GM12892 (cell line): Measurements from ENCODE around the gene GJA5. TPM values are rescaled to one million over a fixed set of nuclear protein-coding genes. Genes with fewer than 3 reads are reported as not detected.

ENCODE experiments used
- DNase-seq: peaks from one replicate; pipeline ENCODE4 v3.0.0; 2011; ENCODE audit not compliant: insufficient read length
- FAIRE-seq: peaks from 2 replicates; lab custom pipeline; 2011; peaks lifted over from hg19 to GRCh38; lab: Jason Lieb, UNC
- POLR2A ChIP-seq: IDR thresholded peaks from 2 replicates; pipeline ENCODE4 v1.6.1; 2011; ENCODE audit warnings: low read depth, low read length, control low read depth
- POLR2AphosphoS5 ChIP-seq: IDR thresholded peaks from 2 replicates; pipeline ENCODE4 v1.6.1; 2011; ENCODE audit warnings: low read depth, low read length, control low read depth
- TAF1 ChIP-seq: IDR thresholded peaks from 2 replicates; pipeline ENCODE4 v1.6.1; 2011; ENCODE audit warnings: low read depth, mild to moderate bottlenecking, control low read depth, low read length, borderline replicate concordance
- polyA plus RNA-seq: library from polyadenylated mRNA; unstranded; fragments of >200 nt; gene quantifications from one replicate; pipeline ENCODE4 v1.2.1, GENCODE V29; 2012; ENCODE audit warnings: missing spikeins, inconsistent platforms; ENCODE audit not compliant: missing spikeins

The GJA5 gene
- not detected for polyA plus RNA-seq

DNA sequence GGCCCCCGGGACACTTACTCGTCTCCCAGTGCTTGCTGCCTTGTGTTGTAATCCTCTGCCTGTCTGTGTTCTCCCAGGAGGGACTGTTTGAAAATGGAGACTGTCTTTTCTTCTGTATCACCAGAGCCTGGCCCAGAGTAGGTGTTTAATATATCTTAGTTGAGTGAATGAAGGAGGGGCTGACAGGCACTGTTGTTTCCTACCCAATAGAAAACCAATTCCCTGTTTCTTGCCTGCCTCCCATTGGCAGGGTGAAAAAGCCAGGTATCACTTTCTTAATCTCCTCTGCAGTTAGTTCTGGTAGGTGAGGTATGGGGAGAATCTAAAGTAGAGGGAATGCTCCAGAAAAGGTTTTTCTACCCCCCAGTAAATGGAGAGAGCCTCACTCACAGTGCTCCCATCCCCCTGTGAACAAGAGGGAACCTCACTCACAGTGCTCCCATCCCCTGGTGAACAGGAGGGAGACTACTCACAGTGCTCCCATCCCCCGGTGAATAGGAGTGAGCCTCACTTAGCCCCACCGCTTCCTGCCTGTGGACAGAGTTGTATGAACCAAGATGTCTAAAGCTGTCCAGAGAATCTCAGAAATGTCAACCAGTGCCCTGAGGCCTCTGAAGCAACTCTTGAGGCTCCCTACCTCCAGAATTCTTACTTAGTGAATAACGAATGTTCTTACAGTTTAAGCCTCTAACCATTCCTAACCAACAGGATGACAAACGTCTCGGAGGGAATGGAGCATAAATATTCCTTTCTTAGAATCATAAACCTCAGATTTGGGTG is at the start of gene GJA5:
GJA5 (minus strand) TSS at position 122 of the 780 bp plus-strand sequence. CDS start 1,364 bp downstream, outside the sequence.
- DNase-seq (no peak), FAIRE-seq (no peak)
- TF ChIP-seq POLR2A (no peak), TAF1 (no peak), POLR2AphosphoS5 (no peak)

DNA sequence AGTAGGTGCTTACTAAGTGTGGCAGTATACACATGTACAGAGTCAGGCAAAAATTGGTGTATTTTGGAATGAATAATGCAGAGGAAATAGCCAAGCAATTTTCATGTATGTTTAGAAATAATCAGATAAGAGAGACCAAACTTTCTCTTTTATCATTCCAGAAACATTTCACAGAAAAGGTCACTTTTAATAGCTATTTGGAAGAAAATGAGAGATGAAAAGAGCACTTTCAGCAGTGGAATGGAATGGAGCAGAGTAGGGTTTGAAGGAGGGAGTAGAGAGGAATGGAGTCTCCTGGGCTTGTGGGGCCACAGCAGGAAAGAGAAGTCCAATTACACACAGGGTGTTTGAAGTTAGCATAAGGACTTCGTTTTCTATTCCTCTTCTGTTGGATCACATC is 48.8 kb upstream of the GJA5 start:
- no peak for DNase-seq
- no peak for FAIRE-seq
- TF ChIP-seq TAF1 (no peak), POLR2AphosphoS5 (no peak), POLR2A (no peak)

DNA sequence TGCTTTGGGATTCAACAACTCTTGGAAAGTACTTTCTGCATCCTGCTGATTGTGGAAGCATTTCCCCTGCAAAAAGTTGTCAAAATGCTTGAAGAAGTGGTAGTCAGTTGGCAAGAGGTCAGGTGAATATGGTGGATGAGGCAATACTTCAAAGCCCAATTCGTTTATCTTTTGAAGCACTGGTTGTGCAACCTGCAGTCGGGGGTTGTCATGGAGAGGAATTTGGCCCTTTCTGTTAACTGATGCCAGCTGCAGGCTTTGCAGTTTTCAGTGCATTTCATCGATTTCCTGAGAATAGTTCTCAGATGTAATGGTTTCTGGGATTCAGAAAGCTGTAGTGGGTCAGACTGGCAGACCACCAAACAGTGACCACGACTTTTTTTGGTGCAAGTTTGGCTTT is 47.6 kb upstream of the GJA5 start:
- DNase-seq (no peak), FAIRE-seq (no peak)
- TF ChIP-seq POLR2A (no peak), TAF1 (no peak)

- FAIRE-seq (no peak), DNase-seq (no peak)
- TF ChIP-seq POLR2A: no peak
- TF ChIP-seq POLR2AphosphoS5: no peak
- TF ChIP-seq TAF1: no peak
These were observed 47.0 kb upstream of the GJA5 start for GRCh38 chr1:147807405-147807804.

GRCh38 chr1:147804942-147805723 is 44.7 kb upstream of the GJA5 start:
- DNase-seq (no peak), FAIRE-seq (no peak)
- TF ChIP-seq POLR2A (no peak), POLR2AphosphoS5 (no peak)

DNA sequence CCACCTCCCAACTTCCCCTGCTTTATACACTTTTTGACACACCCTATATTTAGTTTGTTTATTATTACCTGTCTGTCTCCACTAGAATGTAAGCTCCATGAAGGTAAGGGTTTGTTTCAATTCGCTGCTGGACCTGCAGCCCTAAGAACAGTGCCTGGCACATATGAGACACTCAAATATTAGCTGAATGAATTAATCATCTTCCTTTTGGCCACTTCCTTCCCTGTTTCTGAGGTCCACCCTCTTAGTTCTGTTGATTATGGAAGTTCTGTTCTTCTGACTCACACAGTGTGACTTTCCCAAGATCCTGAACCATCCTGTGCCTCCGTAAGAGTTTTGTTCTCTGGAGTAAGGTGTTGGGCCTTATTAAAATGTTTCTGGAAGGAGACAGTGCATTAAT is 40.4 kb upstream of the GJA5 start:
- TF ChIP-seq TAF1: no peak
- no peak for TF ChIP-seq POLR2AphosphoS5
- TF ChIP-seq POLR2A: no peak
- no peak for FAIRE-seq
- no peak for DNase-seq

- DNase-seq (no peak), FAIRE-seq (no peak)
- TF ChIP-seq POLR2AphosphoS5 (no peak), POLR2A (no peak), TAF1 (no peak)
These were observed 38.3 kb upstream of the GJA5 start for GRCh38 chr1:147798731-147799130.

DNA sequence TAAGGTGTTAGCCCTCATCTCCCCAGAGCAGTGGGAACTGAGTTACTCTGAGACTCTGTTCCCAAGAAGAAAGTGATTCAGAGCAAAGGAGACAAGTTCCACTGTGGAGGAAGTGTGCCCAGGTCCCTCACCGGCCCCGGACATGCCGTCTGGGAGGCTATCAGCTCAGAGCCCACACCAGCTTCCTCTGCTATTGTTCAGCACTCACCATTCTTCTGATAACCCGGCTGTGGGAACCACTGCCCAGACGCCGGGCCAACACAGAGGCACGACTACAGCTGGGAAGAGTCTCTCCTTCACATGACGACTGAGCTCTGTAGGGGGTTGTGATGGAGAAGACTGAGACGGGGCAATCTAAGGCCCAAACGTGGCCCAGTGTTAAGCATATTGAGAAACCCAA is 34.2 kb upstream of the GJA5 start:
- FAIRE-seq (no peak), DNase-seq (no peak)
- TF ChIP-seq TAF1: no peak
- TF ChIP-seq POLR2AphosphoS5: no peak
- TF ChIP-seq POLR2A: no peak

DNA sequence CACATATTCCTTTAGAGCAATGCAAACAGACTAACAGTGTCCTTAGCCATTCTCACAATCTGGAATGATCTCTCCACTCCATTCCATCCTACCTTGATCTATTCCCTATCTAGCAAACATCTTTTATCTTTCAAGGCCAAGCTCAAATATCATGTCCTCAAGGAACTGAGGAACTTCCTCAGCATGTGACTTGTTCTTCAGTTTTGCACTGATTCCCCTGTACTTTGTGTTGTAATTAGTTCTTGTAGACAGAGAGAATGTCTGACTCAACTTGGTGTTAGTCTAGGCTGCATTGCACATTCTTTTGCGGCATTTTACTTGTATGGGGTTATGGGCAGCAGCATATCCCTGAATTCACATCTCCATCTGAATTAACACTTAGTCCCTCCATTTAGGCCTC is 31.5 kb upstream of the GJA5 start:
- DNase-seq: no peak
- TF ChIP-seq TAF1 (no peak), POLR2A (no peak), POLR2AphosphoS5 (no peak)
- no peak for FAIRE-seq

DNA sequence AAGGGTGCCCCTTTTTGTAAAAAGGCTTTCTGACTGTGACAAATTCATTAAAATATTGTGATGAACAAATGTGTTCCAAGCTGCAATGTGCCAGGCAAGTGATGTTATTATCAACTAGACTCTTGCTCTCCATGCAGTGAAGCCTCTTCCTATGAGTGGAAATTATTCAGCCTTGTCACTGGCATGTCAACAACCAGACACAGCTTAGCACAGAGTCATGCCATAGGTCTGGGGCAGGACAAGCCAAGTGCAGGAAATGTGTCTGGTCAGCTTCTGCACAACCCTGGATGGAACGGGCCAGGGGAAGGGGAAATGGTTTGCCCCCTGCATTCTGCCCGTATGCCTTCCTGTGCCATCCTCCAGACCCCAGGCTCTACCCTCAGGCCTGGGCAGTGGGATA is 27.4 kb upstream of the GJA5 start:
- TF ChIP-seq TAF1: no peak
- TF ChIP-seq POLR2AphosphoS5: no peak
- TF ChIP-seq POLR2A: no peak
- no peak for DNase-seq
- no peak for FAIRE-seq

- TF ChIP-seq POLR2A: no peak
- no peak for TF ChIP-seq TAF1
- TF ChIP-seq POLR2AphosphoS5: no peak
- no peak for FAIRE-seq
- DNase-seq: no peak
These were observed 26.1 kb upstream of the GJA5 start for GRCh38 chr1:147786536-147786935.

DNA sequence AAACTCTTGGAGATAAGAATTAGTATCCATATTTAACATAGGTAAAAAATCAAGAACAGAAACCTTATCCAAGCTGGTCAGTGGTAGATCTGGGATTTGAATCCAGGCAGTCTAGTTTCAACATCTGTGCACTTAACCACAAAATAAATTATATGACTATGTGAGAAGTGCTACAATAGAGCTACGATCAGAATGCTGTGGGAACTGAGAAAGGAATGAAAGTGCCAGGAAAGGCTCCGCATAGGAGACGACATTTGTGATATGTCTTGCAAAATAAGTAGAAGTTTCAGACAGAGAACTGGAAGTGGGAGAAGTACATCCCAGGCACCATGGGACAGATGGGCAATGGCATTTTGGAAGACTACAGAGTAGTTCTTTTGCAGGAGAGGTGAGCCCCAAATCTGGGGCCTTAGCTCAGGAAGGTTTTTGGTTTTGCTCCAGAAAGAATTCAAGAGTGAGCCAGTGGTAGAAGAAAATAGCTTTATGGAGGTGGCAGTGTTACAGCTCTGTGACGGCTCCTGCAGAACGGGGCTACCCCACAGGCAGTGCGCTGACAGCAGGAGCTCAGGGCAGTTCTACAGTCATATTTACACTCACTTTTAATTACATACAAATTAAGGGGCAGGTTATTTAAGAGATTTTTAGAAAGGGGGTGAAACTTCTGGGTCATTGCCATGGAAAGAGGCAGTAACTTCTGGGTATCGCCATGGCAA is 25.5 kb upstream of the GJA5 start:
- no peak for DNase-seq
- no peak for FAIRE-seq
- TF ChIP-seq POLR2A: no peak
- TF ChIP-seq TAF1: no peak
- TF ChIP-seq POLR2AphosphoS5: no peak
